HK-2 (cell line): ENCODE measurements around the gene COLEC12.

Source experiments
- DNase-seq: peaks from one replicate; pipeline ENCODE4 v3.0.0-alpha.2; 2018; ENCODE audit not compliant: unreplicated experiment

COLEC12 gene

DNA sequence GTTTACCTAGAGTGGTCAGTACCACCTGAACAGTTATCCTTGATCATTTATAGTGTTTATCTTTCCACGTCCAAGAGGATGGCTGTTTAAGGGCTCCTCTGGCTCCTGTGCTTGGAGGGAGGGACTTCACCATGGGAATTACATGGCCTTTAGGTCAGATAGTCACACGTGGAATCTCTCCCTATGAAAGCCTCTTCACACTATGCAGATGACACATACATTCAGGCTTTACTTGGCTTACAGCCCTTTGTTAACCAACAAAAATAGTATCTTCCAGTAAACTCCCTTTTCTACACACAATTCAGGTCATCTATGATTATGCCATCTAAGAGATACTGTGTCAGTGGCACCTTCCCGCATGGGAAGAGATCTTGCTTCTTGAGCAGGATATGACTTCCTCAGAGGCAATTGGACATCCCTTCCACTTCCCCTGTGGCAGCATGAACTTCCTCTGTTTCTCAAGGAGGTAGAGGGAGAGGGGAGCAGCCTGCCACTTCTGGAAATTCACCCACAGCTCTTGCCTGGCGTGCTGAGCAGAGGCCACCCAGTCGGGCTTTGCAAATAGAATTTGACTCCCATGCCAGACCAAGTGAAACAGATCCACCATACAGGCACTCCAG, 53.5 kb downstream of the COLEC12 start:
- DNase-seq = no peak

DNA sequence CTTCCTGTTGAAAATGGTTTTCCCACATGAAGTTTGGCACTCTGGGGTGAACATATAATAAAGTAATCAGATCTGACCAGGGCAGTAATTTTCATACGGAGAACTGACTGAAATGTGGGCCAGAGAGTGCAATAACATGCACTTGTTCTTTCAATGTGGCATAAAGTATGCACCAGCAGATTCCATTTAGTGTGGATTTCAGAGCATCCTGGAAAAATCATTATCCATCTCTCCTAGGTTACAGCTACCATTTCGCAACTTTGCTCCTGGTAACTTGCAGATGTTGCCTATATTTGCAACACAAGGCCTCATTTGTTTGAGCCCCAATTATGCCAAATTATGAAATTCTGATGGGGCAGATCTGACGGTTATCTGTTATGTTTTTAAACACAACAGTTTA, 55.4 kb downstream of the COLEC12 start:
- DNase-seq = no peak

DNA sequence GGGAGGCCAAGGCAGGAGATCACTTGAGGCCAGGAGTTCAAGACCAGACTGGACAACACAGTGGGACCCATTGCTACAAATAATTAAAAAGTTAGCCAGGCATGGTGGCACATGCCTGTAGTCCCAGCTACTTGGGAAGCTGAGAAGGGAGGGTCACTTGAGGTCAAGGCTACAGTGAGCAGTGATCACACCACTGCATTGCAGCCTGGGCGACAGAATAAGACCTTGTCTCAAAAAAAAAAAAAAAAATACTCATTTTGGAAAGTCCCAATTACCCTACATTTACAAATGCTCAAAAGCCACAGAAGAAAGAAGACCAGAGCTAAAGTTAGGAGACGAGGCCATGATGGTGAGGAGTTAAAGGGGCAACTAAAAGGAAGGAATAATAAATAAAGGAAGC, 61.9 kb downstream of the COLEC12 start:
- no peak for DNase-seq

DNA sequence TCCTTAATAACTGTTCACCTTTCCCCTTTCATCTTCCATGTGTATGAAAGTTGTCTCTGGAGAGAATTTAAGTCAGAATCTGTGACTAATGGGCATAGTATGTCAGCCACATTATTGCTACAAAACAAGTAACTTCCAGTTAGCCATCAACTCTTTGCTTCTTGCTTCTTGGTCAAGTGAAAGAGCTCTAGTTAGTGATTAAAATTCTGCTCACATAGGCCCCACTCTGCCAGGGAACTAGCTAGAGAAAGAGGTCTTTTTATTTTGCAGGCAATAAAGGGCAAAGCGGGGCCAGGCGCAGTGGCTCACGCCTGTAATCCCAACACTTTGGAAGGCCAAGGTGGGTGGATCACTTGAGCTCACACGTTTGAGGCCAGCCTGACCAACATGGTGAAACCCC, 64.6 kb downstream of the COLEC12 start:
- DNase-seq = no peak

- no peak for DNase-seq
Observed at GRCh38 chr18:434410-434809, 66.1 kb downstream of the COLEC12 start.

- no peak for DNase-seq
Observed at GRCh38 chr18:433960-434359, 66.5 kb downstream of the COLEC12 start.

DNA sequence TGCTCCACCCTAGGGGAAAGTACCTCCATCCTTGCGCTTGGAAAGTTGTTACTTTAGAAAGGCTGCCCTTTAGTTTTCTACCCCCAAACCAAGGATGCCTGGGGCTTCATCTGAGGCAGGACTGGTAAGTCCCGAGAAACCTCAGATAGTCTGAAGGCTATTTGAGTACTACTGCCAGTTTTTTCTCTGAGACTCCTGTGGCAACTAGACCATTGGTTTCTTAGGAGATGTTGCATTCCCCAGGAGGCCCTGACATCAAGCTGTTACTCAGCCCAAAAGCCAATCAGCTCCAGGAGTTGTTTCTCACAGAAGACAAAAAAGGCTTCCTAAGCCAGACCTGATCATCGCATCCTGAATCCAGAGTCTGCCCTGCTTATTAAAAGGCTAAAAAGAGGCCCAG, 67.2 kb downstream of the COLEC12 start:
- no peak for DNase-seq

DNA sequence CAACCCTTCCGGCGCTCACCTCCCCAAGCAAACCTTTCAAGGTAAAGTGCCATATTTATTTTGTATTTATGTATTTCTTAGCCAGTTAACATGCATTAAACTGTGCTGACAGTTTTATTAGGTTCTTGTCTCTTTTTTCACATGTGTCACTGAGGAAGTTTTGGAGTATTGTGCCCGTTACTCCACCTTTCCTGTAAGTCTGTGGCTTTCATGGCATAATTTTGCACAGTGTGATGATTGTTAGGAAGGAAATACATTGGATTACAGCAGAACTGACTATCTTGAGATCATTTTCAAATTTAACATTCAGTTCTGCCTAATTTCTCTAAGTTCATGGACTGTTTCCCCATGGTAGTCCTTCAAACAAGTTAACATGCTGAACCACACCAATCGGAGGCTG, 67.7 kb downstream of the COLEC12 start:
- no peak for DNase-seq

GRCh38 chr18:429030-429429, 71.5 kb downstream of the COLEC12 start:
- no peak for DNase-seq

GRCh38 chr18:427005-427404, 73.5 kb downstream of the COLEC12 start:
- no peak for DNase-seq

GRCh38 chr18:425106-425745, 75.3 kb downstream of the COLEC12 start:
- DNase-seq = no peak

GRCh38 chr18:424668-425067, 75.8 kb downstream of the COLEC12 start:
- no peak for DNase-seq

GRCh38 chr18:424071-424661, 76.3 kb downstream of the COLEC12 start:
- no peak for DNase-seq

DNA sequence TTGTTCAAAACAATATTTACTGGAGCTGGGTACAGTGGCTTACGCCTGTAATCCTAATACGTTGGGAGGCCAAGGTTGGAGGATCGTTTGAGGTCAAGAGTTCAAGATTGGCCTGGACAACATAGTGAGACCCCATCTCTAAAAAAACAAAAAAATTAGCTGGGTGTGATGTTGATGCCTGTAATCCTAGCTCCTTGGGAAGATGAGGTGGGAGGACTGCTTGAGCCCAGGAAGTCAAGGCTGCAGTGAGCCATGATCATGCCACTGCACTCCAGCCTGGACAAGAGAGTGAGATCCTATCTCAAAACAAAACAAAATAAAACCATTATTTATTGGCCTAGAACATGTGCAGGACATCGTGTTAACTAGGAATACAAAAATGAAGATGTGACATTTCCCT, 77.5 kb downstream of the COLEC12 start:
- no peak for DNase-seq

- DNase-seq = peak; percentile 21
Observed at GRCh38 chr18:421247-422155, 79.0 kb downstream of the COLEC12 start.

- DNase-seq = no peak
Observed at GRCh38 chr18:420661-421246, 79.7 kb downstream of the COLEC12 start.

GRCh38 chr18:419541-420175, 80.8 kb downstream of the COLEC12 start:
- no peak for DNase-seq

DNA sequence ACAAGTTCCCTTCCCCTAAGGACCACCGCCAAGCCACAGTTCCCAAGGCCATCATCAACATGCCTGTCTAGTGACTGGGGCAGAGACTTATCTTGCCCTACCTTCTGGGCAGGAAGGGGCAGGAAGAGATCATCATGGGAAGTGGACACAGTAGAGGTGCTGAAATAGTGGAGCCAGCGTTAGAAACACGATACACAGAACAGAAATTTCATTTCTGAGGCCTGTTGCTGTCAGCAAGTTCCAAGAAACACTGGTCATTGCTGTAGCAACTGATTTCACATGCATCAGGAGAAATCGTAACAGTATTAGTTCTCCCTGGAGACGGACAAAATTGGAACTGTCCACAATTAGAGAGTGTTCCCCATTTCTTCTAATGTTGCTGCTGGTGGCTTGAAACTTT, 83.0 kb downstream of the COLEC12 start:
- no peak for DNase-seq

- DNase-seq = no peak
Observed at GRCh38 chr18:416930-417329, 83.6 kb downstream of the COLEC12 start.

DNA sequence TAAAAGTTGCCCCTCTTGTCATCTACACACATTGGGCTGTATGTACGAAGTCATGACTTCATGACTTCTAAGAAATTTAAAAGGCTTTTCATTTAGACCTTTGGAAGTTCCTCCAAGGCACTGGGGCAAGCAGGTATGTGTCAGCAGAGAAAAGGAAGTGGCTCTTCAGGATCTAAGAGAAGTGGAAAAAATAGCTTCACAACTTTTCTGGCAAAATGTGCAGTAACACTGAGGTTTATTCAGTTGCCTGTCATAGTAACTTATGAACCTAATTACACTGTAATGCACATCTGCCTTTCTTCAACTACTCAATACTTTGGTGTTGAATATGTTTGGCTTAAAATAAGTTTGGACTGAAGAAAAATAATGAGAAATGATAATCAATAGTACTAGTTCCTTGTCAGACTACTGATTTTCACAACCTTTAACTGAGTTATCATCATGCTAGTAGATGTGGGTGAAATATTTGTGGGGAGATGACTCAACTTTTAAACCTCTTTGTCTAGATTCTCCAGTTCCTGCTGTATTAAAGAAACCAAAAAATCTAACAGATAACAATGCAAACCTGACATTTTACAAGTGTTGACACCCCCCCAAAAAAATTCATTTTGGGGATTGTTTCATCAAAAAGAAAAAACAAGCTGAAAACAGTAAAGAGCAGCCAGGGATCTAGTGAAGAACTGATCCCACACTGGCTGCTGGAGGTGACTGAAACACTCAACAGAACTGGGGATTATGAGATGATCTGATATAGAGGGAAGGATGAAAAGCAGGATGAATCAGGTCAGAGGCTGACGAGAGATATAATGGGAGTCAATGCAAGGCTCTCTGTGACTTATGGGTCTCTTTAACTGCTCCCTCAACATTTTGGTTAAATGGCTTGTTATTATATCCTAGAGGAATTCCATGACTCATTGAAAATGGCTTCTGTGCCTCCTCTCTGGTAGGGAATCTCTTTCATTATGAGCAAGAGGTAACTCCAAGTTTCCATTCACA, 84.6 kb downstream of the COLEC12 start:
- no peak for DNase-seq
